ENCODE data around the gene ANKHD1. TPM values are rescaled to one million over a fixed set of nuclear protein-coding genes. Genes with fewer than 3 reads are reported as not detected.

Gene ANKHD1
- total and polyA plus RNA-seq, 9 of the 15 experiments (the other 6 are each of a cell fraction or from before 2014, with no cell fraction given), result 38.9 to 138 (median 78.7) TPM

DNA sequence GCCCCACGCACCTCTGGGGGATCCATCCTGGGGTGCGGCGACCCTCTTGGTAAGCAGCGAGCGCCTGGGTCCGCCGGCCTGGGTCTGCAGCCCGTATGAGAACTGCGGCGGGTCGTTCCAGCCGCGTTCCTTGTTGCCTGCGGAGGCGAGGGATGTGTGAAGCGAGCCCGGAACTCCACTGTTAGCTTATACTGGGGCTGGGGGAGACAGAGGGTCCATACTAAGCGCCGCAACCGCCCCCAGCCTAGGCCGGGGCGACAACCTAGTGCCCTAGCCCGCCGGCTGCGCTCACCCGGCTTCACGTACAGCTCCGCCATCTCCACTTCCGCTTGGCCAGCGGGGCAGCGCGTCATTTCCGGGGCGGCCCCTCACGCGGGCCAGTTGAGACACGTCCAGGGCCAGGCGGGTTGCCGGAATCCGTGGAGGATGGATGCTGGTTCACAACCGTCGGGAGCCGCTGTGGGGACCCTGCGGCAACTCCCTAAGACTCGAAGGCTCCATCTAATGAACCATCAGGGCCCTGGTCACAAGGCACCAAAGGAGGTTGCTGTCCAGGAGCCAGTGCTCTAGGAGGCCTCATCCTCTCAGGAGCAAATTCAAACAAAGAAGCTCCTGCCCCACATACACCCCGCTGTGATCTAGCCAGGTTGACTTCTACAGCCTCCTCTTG, 155.6 kb downstream of the ANKHD1 start, which contains the start of gene SRA1 (continued):
- TF ChIP-seq, protein P1, sequence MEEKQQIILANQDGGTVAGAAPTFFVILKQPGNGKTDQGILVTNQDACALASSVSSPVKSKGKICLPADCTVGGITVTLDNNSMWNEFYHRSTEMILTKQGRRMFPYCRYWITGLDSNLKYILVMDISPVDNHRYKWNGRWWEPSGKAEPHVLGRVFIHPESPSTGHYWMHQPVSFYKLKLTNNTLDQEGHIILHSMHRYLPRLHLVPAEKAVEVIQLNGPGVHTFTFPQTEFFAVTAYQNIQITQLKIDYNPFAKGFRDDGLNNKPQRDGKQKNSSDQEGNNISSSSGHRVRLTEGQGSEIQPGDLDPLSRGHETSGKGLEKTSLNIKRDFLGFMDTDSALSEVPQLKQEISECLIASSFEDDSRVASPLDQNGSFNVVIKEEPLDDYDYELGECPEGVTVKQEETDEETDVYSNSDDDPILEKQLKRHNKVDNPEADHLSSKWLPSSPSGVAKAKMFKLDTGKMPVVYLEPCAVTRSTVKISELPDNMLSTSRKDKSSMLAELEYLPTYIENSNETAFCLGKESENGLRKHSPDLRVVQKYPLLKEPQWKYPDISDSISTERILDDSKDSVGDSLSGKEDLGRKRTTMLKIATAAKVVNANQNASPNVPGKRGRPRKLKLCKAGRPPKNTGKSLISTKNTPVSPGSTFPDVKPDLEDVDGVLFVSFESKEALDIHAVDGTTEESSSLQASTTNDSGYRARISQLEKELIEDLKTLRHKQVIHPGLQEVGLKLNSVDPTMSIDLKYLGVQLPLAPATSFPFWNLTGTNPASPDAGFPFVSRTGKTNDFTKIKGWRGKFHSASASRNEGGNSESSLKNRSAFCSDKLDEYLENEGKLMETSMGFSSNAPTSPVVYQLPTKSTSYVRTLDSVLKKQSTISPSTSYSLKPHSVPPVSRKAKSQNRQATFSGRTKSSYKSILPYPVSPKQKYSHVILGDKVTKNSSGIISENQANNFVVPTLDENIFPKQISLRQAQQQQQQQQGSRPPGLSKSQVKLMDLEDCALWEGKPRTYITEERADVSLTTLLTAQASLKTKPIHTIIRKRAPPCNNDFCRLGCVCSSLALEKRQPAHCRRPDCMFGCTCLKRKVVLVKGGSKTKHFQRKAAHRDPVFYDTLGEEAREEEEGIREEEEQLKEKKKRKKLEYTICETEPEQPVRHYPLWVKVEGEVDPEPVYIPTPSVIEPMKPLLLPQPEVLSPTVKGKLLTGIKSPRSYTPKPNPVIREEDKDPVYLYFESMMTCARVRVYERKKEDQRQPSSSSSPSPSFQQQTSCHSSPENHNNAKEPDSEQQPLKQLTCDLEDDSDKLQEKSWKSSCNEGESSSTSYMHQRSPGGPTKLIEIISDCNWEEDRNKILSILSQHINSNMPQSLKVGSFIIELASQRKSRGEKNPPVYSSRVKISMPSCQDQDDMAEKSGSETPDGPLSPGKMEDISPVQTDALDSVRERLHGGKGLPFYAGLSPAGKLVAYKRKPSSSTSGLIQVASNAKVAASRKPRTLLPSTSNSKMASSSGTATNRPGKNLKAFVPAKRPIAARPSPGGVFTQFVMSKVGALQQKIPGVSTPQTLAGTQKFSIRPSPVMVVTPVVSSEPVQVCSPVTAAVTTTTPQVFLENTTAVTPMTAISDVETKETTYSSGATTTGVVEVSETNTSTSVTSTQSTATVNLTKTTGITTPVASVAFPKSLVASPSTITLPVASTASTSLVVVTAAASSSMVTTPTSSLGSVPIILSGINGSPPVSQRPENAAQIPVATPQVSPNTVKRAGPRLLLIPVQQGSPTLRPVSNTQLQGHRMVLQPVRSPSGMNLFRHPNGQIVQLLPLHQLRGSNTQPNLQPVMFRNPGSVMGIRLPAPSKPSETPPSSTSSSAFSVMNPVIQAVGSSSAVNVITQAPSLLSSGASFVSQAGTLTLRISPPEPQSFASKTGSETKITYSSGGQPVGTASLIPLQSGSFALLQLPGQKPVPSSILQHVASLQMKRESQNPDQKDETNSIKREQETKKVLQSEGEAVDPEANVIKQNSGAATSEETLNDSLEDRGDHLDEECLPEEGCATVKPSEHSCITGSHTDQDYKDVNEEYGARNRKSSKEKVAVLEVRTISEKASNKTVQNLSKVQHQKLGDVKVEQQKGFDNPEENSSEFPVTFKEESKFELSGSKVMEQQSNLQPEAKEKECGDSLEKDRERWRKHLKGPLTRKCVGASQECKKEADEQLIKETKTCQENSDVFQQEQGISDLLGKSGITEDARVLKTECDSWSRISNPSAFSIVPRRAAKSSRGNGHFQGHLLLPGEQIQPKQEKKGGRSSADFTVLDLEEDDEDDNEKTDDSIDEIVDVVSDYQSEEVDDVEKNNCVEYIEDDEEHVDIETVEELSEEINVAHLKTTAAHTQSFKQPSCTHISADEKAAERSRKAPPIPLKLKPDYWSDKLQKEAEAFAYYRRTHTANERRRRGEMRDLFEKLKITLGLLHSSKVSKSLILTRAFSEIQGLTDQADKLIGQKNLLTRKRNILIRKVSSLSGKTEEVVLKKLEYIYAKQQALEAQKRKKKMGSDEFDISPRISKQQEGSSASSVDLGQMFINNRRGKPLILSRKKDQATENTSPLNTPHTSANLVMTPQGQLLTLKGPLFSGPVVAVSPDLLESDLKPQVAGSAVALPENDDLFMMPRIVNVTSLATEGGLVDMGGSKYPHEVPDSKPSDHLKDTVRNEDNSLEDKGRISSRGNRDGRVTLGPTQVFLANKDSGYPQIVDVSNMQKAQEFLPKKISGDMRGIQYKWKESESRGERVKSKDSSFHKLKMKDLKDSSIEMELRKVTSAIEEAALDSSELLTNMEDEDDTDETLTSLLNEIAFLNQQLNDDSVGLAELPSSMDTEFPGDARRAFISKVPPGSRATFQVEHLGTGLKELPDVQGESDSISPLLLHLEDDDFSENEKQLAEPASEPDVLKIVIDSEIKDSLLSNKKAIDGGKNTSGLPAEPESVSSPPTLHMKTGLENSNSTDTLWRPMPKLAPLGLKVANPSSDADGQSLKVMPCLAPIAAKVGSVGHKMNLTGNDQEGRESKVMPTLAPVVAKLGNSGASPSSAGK (IDR thresholded peaks at IDR 0.05), result peak; percentile 47; the same call in 1 of the 2 replicates
- TF ChIP-seq ZNF717 (CRISPR knock-in tag; IDR thresholded peaks at IDR 0.05) (no peak), ZNF586 (CRISPR knock-in tag; conservative IDR thresholded peaks at IDR 0.05) (no peak), U2AF1 (optimal IDR thresholded peaks at IDR 0.05; ENCODE audit: low read depth, low read length) (no peak), HDAC2 (IDR thresholded peaks at IDR 0.05) (0 out of 2 replicates have a peak, but pooled peaks have one; percentile 18), ZNF561 (CRISPR knock-in tag; conservative IDR thresholded peaks at IDR 0.05) (no peak), CHD4 (IDR thresholded peaks at IDR 0.05; ENCODE audit: insufficient read depth, insufficient replicate concordance, low read depth, low read length, poor library complexity, severe bottlenecking) (no peak), ZBTB1 (CRISPR knock-in tag; IDR thresholded peaks at IDR 0.05; ENCODE audit: borderline replicate concordance, low read depth) (no peak), PURB (CRISPR knock-in tag; IDR thresholded peaks at IDR 0.05; ENCODE audit: low read depth) (no peak), HIVEP1 (CRISPR knock-in tag; IDR thresholded peaks at IDR 0.05) (no peak), ZNF263 (CRISPR knock-in tag; IDR thresholded peaks at IDR 0.05; ENCODE audit: borderline replicate concordance) (peak; percentile 17; the same call in 1 of the 2 replicates), MAZ (CRISPR knock-in tag; conservative IDR thresholded peaks at IDR 0.05 in 1 of 2, IDR thresholded peaks at IDR 0.05 in 1 of 2) (peak; percentile 48 to 76), KAT7 (CRISPR knock-in tag; IDR thresholded peaks at IDR 0.05; ENCODE audit: borderline replicate concordance) (no peak), GTF2E2 (tag; IDR thresholded peaks at IDR 0.05) (peak; percentile 85; the same call in 1 of the 2 replicates)
- TF ChIP-seq, protein P2, sequence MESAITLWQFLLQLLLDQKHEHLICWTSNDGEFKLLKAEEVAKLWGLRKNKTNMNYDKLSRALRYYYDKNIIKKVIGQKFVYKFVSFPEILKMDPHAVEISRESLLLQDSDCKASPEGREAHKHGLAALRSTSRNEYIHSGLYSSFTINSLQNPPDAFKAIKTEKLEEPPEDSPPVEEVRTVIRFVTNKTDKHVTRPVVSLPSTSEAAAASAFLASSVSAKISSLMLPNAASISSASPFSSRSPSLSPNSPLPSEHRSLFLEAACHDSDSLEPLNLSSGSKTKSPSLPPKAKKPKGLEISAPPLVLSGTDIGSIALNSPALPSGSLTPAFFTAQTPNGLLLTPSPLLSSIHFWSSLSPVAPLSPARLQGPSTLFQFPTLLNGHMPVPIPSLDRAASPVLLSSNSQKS (CRISPR knock-in tag; IDR thresholded peaks at IDR 0.05), result no peak
